H9 (cell line): ENCODE results near the gene SPSB4. TPM values are rescaled to one million over a fixed set of nuclear protein-coding genes. Genes with fewer than 3 reads are reported as not detected.

Source experiments
- DNase-seq: peaks from one replicate; pipeline ENCODE4 v3.0.0-alpha.2; 2017
- H2AFZ ChIP-seq: one replicate; pipeline ENCODE4 v1.6.1; 2013; ENCODE audit warnings: mild to moderate bottlenecking, low read length, control low read depth, moderate library complexity
- H2AK5ac ChIP-seq: 2 replicates; pipeline ENCODE4 v1.6.1; 2013; ENCODE audit warnings: low read length, control low read depth, mixed read lengths; ENCODE audit not compliant: insufficient read length
- H2BK120ac ChIP-seq: one replicate; pipeline ENCODE4 v1.6.1; 2013; ENCODE audit warnings: low read depth, mild to moderate bottlenecking, low read length, control low read depth, inconsistent platforms; ENCODE audit not compliant: poor library complexity, severe bottlenecking
- H2BK12ac ChIP-seq: 2 replicates; pipeline ENCODE4 v1.6.1; 2013; ENCODE audit warnings: low read length, control low read depth, mixed read lengths, low read depth; ENCODE audit not compliant: insufficient read length
- H2BK15ac ChIP-seq: 2 replicates; pipeline ENCODE4 v1.6.1; 2013; ENCODE audit warnings: low read depth, low read length, control low read depth
- H2BK20ac ChIP-seq: one replicate; pipeline ENCODE4 v1.6.1; 2013; ENCODE audit warnings: low read depth, mild to moderate bottlenecking, low read length, control low read depth, inconsistent platforms; ENCODE audit not compliant: poor library complexity, severe bottlenecking
- H2BK5ac ChIP-seq: 2 replicates; pipeline ENCODE4 v1.6.1; 2013; ENCODE audit warnings: low read length, control low read depth, mixed read lengths; ENCODE audit not compliant: insufficient read length
- H3K14ac ChIP-seq: 2 replicates; pipeline ENCODE4 v1.6.1; 2013; ENCODE audit warnings: low read length, control low read depth; ENCODE audit not compliant: insufficient read depth
- H3K18ac ChIP-seq: 2 replicates; pipeline ENCODE4 v1.6.1; 2013; ENCODE audit warnings: low read depth, mild to moderate bottlenecking, mixed read lengths, low read length, control low read depth; ENCODE audit not compliant: insufficient read length
- H3K23ac ChIP-seq: 2 replicates; pipeline ENCODE4 v1.6.1; 2013; ENCODE audit warnings: low read length, control low read depth, mixed read lengths, low read depth; ENCODE audit not compliant: insufficient read length
- H3K23me2 ChIP-seq: 2 replicates; pipeline ENCODE4 v1.6.1; 2013; ENCODE audit warnings: low read depth, mild to moderate bottlenecking, mixed read lengths, low read length, control low read depth; ENCODE audit not compliant: insufficient read length, poor library complexity, severe bottlenecking
- H3K27ac ChIP-seq: 2 replicates; pipeline ENCODE4 v1.5.1; 2013; ENCODE audit warnings: low read length, control low read depth, mixed read lengths, low read depth; ENCODE audit not compliant: insufficient read length
- H3K27me3 ChIP-seq: 2 replicates; pipeline ENCODE4 v1.6.1; 2013; ENCODE audit warnings: low read length, control low read depth, inconsistent platforms; ENCODE audit not compliant: insufficient read depth
- H3K4ac ChIP-seq: 2 replicates; pipeline ENCODE4 v1.6.1; 2013; ENCODE audit warnings: low read depth, mild to moderate bottlenecking, control low read depth, inconsistent platforms, low read length, moderate library complexity
- H3K4me1 ChIP-seq: 2 replicates; pipeline ENCODE4 v1.6.1; 2013; ENCODE audit warnings: low read length, control low read depth, inconsistent platforms; ENCODE audit not compliant: insufficient read depth
- H3K4me2 ChIP-seq: 2 replicates; pipeline ENCODE4 v1.6.1; 2013; ENCODE audit warnings: low read length, control low read depth, mixed read lengths; ENCODE audit not compliant: insufficient read length, insufficient read depth
- H3K56ac ChIP-seq: 2 replicates; pipeline ENCODE4 v1.6.1; 2013; ENCODE audit warnings: low read depth, mild to moderate bottlenecking, mixed read lengths, low read length, control low read depth; ENCODE audit not compliant: insufficient read length
- H3K79me1 ChIP-seq: 2 replicates; pipeline ENCODE4 v1.6.1; 2013; ENCODE audit warnings: low read depth, mild to moderate bottlenecking, moderate library complexity, low read length, control low read depth, inconsistent platforms; ENCODE audit not compliant: insufficient read depth, poor library complexity, severe bottlenecking
- H3K79me2 ChIP-seq: 2 replicates; pipeline ENCODE4 v1.6.1; 2013; ENCODE audit warnings: low read length, control low read depth, inconsistent platforms; ENCODE audit not compliant: insufficient read depth
- H3K9ac ChIP-seq: 2 replicates; pipeline ENCODE4 v1.6.1; 2013; ENCODE audit warnings: low read length, control low read depth, mixed read lengths; ENCODE audit not compliant: insufficient read length; ENCODE audit errors: extremely low read depth
- H3K9me3 ChIP-seq: one replicate; pipeline ENCODE4 v1.6.1; 2013; ENCODE audit warnings: low read depth, low read length, inconsistent platforms; ENCODE audit not compliant: control insufficient read depth
- H3T11ph ChIP-seq: one replicate; pipeline ENCODE4 v1.6.1; 2013; ENCODE audit warnings: mild to moderate bottlenecking, low read length, control low read depth, inconsistent platforms
- H4K20me1 ChIP-seq: one replicate; pipeline ENCODE4 v1.6.1; 2013; ENCODE audit not compliant: control insufficient read depth, insufficient read length, insufficient read depth
- H4K5ac ChIP-seq: 2 replicates; pipeline ENCODE4 v1.6.1; 2013; ENCODE audit warnings: low read depth, mild to moderate bottlenecking, mixed read lengths, low read length, control low read depth; ENCODE audit not compliant: insufficient read length
- H4K8ac ChIP-seq: replicated peaks from 2 replicates; pipeline ENCODE4 v1.6.1; 2013; ENCODE audit warnings: low read length, control low read depth, mixed read lengths, low read depth; ENCODE audit not compliant: insufficient read length
- H4K91ac ChIP-seq: 2 replicates; pipeline ENCODE4 v1.6.1; 2013; ENCODE audit warnings: low read depth, mild to moderate bottlenecking, moderate library complexity, mixed read lengths, low read length, control low read depth; ENCODE audit not compliant: insufficient read length
- H3K27ac Mint-ChIP-seq, 3 experiments: 2 replicates in 2 of 3; 3 replicates in 1 of 3; pipeline ENCODE4 v1.8.0; 2020 to 2021; ENCODE audit warnings: mixed read lengths in 3 of 3, mild to moderate bottlenecking in 1 of 3, moderate library complexity in 1 of 3
- H3K27me3 Mint-ChIP-seq: 2 replicates; pipeline ENCODE4 v1.8.0; 2021; ENCODE audit warnings: low read depth, mild to moderate bottlenecking, moderate library complexity, mixed read lengths
- H3K36me3 Mint-ChIP-seq, 3 experiments: 2 replicates in 2 of 3; 3 replicates in 1 of 3; pipeline ENCODE4 v1.8.0; 2020 to 2021; ENCODE audit warnings: low read depth in 3 of 3, mixed read lengths in 3 of 3; ENCODE audit not compliant: insufficient read depth in 1 of 3
- H3K4me1 Mint-ChIP-seq, 2 experiments: 2 replicates each; pipeline ENCODE4 v1.8.0; 2020; ENCODE audit warnings: mixed read lengths in 2 of 2
- H3K4me3 Mint-ChIP-seq, 2 experiments: 2 replicates in 1 of 2; 3 replicates in 1 of 2; pipeline ENCODE4 v1.8.0; 2020 to 2021; ENCODE audit warnings: mild to moderate bottlenecking in 2 of 2, mixed read lengths in 2 of 2, moderate library complexity in 1 of 2
- H3K9me3 Mint-ChIP-seq, 2 experiments: 2 replicates in 1 of 2; 3 replicates in 1 of 2; pipeline ENCODE4 v1.8.0; 2020; ENCODE audit warnings: mild to moderate bottlenecking in 2 of 2, mixed read lengths in 2 of 2, moderate library complexity in 1 of 2
- WGBS: extraction: QIAGEN DNeasy Blood & Tissue Kit; methylation state at CpG from one replicate; pipeline ENCODE4 v1.1.7; 2013; ENCODE audit warnings: missing lambda C conversion rate, low lambda C conversion rate, mixed read lengths; ENCODE audit not compliant: insufficient read length; ENCODE audit errors: extremely low coverage; 5-methylcytosine and 5-hydroxymethylcytosine counted together
- total RNA-seq: library from RNA; stranded (reverse); gene quantifications from 2 replicates; pipeline ENCODE4 v1.2.1, GENCODE V29; 2021
- TF ChIP-seq, protein P1 (sequence below): fragments of 200-600 bp; sonication (generic); conservative IDR thresholded peaks from 3 replicates; pipeline ENCODE4 v1.8.0; 2021; ENCODE audit warnings: antibody characterized with exemption, mild to moderate bottlenecking

The SPSB4 gene
- total RNA-seq, 1 experiment from 2014 or later: 6.2 TPM

DNA sequence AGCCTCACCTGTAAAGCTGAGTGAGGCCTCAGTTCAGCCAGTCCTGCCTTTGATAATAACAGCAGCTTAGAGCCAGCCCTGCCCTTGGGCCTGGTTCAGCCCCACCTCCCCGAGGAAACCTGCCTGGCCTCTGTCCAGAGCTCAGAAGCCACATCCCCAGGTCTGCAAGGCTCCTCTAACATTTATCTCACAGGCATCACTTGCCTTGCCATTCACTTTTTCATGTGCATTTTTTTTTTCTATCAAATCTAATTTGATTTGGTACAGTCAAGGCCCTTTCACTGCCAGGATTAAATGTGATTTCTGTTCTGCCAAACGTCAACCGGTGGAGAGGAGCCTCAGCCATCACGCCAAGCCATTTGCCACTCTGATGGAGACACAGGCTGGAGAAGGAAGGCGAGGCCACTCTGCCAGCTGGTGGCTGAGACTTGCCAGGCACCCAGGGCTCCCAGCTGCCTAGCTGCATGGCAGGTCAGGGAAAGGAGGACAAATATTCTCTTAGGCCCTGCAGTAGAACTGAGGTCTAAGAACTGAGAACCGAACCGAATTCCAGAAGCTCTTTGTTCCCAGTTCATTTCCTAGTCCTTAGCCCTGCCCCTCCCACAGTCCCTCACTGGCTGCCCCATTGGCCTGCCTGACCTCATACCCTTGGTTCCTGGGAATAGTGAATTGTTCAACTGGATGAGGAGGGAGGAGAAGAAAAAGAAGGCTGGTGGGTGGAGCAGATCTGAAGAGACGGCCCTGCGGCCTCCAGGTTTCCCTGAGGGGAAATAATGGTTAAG, 76.4 kb downstream of the SPSB4 start:
- H2AFZ ChIP-seq: no peak overlapping the region
- no CpG with 5 or more reads among the region's 9 CpGs for WGBS

More for the DNA sequence above, 76.4 kb downstream of the SPSB4 start:
- H3K79me2 ChIP-seq: no peaks in the 10 kb centered on the region
- H3K23me2 ChIP-seq: peaks cover 3% of the 10 kb centered on the region
- H3K27ac Mint-ChIP-seq: no peak overlapping the region; a peak in 1 of 7 replicates
- no peak overlapping the region for H3K4me2 ChIP-seq
- H3T11ph ChIP-seq: no peak overlapping the region
- H3K9me3 Mint-ChIP-seq: peaks cover 0 to 3% of the 10 kb centered on the region in 2 experiments; a peak in 3 of 5 replicates
- H3K56ac ChIP-seq: no peak overlapping the region
- no peaks in the 10 kb centered on the region for H4K20me1 ChIP-seq
- H3K27ac ChIP-seq: no peak overlapping the region
- peaks cover 0 to 4% (median 0%) of the 10 kb centered on the region in 3 experiments; a peak in 2 of 7 replicates for H3K36me3 Mint-ChIP-seq
- no peaks in the 10 kb centered on the region for H3K9me3 ChIP-seq
- H3K79me1 ChIP-seq: no peaks in the 10 kb centered on the region
- H3K23ac ChIP-seq: no peak overlapping the region
- H3K4ac ChIP-seq: no peak overlapping the region
- H2BK5ac ChIP-seq: no peak overlapping the region
- H4K8ac ChIP-seq: no peak overlapping the region
- no peaks in the 10 kb centered on the region for H3K27me3 ChIP-seq
- no peak overlapping the region for H4K5ac ChIP-seq
- peaks cover 2 to 5% of the 10 kb centered on the region in 2 experiments; a peak in 3 of 4 replicates for H3K4me1 Mint-ChIP-seq
- no peak overlapping the region for H4K91ac ChIP-seq
- no peak overlapping the region for H2BK12ac ChIP-seq
- H3K4me1 ChIP-seq: no peaks in the 10 kb centered on the region
- no peak overlapping the region for H3K4me3 Mint-ChIP-seq
- TF ChIP-seq, protein P1, sequence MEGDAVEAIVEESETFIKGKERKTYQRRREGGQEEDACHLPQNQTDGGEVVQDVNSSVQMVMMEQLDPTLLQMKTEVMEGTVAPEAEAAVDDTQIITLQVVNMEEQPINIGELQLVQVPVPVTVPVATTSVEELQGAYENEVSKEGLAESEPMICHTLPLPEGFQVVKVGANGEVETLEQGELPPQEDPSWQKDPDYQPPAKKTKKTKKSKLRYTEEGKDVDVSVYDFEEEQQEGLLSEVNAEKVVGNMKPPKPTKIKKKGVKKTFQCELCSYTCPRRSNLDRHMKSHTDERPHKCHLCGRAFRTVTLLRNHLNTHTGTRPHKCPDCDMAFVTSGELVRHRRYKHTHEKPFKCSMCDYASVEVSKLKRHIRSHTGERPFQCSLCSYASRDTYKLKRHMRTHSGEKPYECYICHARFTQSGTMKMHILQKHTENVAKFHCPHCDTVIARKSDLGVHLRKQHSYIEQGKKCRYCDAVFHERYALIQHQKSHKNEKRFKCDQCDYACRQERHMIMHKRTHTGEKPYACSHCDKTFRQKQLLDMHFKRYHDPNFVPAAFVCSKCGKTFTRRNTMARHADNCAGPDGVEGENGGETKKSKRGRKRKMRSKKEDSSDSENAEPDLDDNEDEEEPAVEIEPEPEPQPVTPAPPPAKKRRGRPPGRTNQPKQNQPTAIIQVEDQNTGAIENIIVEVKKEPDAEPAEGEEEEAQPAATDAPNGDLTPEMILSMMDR: no peak
- no peak overlapping the region for H2BK20ac ChIP-seq
- H3K9ac ChIP-seq: no peak overlapping the region
- no peak overlapping the region for H3K18ac ChIP-seq
- H2AK5ac ChIP-seq: no peak overlapping the region
- H2BK15ac ChIP-seq: no peak overlapping the region
- H2BK120ac ChIP-seq: no peak overlapping the region
- H3K14ac ChIP-seq: no peak overlapping the region
- no peak for DNase-seq
- H3K27me3 Mint-ChIP-seq: peaks cover 2% of the 10 kb centered on the region
